BJ (cell line): ENCODE measurements around the gene MRPS34. TPM values are rescaled to one million over a fixed set of nuclear protein-coding genes. Genes with fewer than 3 reads are reported as not detected.

Experiments
- CTCF ChIA-PET: fragments of 350-600 bp; formaldehyde crosslinking; extraction: SDS; loops from one replicate; lab custom pipeline; 2021; ENCODE audit warnings: antibody characterized with exemption, inconsistent platforms; lab: Yijun Ruan, JAX
- POLR2A ChIA-PET: fragments of 300-600 bp; sonication (Branson Sonifier 250); formaldehyde crosslinking; extraction: SDS; loops from one replicate; lab custom pipeline; 2021; ENCODE audit warnings: antibody characterized with exemption; lab: Charles Lee
- DNase-seq: peaks from one replicate; pipeline ENCODE4 v3.0.0-alpha.2; 2011; ENCODE audit warnings: low read depth
- H3K27me3 ChIP-seq: 2 replicates; pipeline ENCODE4 v1.6.0; 2011; ENCODE audit warnings: low read length; ENCODE audit not compliant: control insufficient read depth, insufficient read depth
- H3K36me3 ChIP-seq: 2 replicates; pipeline ENCODE4 v1.5.1; 2011; ENCODE audit warnings: low read length; ENCODE audit not compliant: control insufficient read depth, insufficient read depth
- H3K4me3 ChIP-seq: 2 replicates; pipeline ENCODE4 v1.5.1; 2011; ENCODE audit warnings: low read depth, mild to moderate bottlenecking, control low read depth, low read length
- polyA plus RNA-seq: library from polyadenylated mRNA; depleted of rRNA; stranded (reverse); fragments of >200 nt; gene quantifications from 2 replicates; pipeline ENCODE4 v1.2.3, GENCODE V29; 2011
- TF ChIP-seq, protein P1 (sequence below): IDR thresholded peaks from 2 replicates; pipeline ENCODE4 v1.5.1; 2011; ENCODE audit warnings: low read depth, mild to moderate bottlenecking, control low read depth, inconsistent platforms, low read length, moderate library complexity; ENCODE audit not compliant: insufficient read depth

MRPS34 gene
- polyA plus RNA-seq, 1 experiment, result 69.6 TPM

DNA sequence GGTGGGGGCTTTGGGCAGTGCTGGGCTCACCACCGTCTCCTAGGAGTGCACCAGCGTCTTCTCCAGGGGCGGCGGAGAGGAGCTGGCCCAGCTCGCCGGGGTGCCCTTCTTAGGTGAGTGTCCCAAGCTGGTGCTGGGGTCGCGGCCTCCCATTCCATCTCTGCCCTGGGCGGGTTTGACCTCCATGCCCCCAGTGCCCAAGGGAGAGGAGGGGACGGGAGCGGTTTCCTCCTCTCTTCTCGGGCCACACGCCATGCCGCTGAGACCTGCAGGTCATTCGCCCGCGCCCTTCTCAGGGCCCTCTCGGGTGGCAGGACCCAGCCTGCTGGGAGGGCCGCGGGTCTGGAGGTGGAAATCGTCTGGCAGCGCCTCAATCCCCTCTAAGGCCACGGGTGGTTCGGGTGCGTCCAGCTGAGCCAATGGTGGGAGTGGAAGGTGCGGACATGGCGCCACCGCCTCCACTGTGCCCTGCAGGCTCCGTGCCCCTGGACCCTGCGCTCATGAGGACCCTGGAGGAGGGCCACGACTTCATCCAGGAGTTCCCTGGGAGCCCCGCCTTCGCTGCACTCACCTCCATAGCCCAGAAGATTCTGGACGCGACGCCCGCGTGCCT is 15.3 kb upstream of the MRPS34 start:
- Histone ChIP-seq H3K4me3 (no peak overlapping the region), H3K36me3 (peaks cover 14% of the 10 kb centered on the region), H3K27me3 (no peaks in the 10 kb centered on the region)
- ChIA-PET CTCF (interaction anchor here (0.6 kb wide), 1 partner anchor 23 kb away, joined by 3 read pairs; no protein-coding TSS in a partner anchor), POLR2A (no interaction called here)
- no peak for DNase-seq
- TF ChIP-seq, protein P1, sequence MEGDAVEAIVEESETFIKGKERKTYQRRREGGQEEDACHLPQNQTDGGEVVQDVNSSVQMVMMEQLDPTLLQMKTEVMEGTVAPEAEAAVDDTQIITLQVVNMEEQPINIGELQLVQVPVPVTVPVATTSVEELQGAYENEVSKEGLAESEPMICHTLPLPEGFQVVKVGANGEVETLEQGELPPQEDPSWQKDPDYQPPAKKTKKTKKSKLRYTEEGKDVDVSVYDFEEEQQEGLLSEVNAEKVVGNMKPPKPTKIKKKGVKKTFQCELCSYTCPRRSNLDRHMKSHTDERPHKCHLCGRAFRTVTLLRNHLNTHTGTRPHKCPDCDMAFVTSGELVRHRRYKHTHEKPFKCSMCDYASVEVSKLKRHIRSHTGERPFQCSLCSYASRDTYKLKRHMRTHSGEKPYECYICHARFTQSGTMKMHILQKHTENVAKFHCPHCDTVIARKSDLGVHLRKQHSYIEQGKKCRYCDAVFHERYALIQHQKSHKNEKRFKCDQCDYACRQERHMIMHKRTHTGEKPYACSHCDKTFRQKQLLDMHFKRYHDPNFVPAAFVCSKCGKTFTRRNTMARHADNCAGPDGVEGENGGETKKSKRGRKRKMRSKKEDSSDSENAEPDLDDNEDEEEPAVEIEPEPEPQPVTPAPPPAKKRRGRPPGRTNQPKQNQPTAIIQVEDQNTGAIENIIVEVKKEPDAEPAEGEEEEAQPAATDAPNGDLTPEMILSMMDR, result no peak

DNA sequence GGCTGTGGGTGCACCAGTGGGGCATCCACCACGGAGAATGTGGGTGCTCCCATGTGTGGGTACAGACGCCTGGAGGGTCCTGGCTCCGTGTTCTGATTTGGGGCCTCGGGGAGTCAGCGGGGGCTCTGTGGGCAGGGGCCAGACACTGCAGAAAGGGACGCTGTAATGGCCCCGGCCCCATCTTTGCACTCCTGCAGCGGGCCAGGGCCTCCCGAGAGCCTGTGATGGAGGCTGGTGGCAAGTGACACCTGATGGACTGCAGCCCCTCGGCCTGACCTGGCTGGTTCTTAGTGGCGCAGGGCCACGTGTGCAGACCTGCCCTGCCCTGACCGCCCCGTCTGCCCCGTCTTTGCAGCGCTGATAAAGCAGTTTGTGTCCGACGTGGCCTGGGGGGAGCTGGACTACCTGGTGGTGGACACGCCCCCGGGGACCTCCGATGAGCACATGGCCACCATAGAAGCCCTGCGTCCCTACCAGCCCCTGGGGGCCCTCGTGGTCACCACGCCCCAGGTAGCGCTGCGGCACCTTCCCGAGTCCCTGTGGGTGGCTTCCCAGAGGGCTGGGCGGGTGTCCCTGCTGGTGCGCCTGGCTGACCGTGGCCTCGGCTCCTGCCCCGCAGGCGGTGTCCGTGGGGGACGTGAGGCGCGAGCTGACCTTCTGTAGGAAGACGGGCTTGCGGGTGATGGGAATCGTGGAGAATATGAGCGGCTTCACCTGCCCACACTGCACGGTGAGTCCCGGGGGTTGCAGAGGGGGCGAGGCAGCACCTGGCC is 14.6 kb upstream of the MRPS34 start:
- Histone ChIP-seq H3K27me3 (no peaks in the 10 kb centered on the region), H3K36me3 (peaks cover 14% of the 10 kb centered on the region), H3K4me3 (no peak overlapping the region)
- CTCF ChIA-PET, result interaction anchor here (0.6 kb wide), 1 partner anchor 24 kb away, joined by 3 read pairs; no protein-coding TSS in a partner anchor
- TF ChIP-seq, protein P1, result no peak
- POLR2A ChIA-PET, result no interaction called here
- DNase-seq, result no peak

DNA sequence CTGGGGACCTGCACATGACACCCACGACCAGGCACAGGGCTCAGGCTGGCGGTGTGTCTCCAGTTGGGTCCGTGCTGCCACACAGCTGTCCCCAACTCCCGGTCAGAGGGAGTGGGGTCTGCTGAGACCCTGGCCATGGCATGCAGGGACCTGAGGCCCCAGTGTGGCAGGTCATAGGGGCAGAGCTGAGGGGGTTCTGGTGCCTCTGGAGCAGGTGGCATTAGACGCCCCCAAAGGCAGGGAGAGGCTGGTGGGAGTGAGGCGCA is 14.1 kb upstream of the MRPS34 start:
- no peak overlapping the region for H3K4me3 ChIP-seq
- TF ChIP-seq, protein P1, result no peak
- DNase-seq, result no peak
- ChIA-PET POLR2A (no interaction called here), CTCF (no interaction called here)
- H3K27me3 ChIP-seq, result no peaks in the 10 kb centered on the region
- H3K36me3 ChIP-seq, result peaks cover 14% of the 10 kb centered on the region

DNA sequence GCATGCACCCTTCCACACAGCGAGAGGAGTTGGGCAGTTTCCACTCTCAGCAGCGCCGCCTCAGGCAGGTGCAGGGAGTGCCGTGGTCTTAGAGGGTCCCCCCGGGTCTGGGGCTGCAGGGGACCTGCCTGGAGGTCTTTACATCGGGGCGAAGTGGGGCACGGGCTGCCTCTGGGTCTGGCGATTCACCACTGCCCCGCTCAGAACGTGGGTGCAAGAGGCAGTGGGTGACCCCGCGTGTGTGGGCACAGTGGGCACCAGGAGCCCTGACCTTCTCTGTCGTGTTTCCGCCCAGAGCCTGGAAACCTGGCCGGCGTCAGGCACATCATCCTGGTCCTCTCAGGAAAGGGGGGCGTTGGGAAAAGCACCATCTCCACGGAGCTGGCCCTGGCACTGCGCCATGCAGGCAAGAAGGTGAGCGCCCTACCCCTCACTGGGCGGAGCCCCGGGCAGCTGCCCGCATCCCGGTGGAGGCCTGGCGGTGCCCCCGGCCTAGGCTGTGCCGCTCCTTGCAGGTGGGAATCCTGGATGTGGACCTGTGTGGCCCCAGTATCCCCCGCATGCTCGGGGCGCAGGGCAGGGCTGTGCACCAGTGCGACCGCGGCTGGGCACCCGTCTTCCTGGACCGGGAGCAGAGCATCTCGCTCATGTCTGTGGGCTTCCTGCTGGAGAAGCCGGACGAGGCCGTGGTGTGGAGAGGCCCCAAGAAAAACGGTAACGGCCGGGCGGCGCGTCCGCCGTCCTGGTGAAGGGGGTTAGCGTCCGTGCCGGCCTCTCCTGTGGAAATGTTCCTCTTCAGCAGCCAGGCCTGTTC is 13.5 kb upstream of the MRPS34 start:
- ChIA-PET POLR2A (no interaction called here), CTCF (no interaction called here)

DNA sequence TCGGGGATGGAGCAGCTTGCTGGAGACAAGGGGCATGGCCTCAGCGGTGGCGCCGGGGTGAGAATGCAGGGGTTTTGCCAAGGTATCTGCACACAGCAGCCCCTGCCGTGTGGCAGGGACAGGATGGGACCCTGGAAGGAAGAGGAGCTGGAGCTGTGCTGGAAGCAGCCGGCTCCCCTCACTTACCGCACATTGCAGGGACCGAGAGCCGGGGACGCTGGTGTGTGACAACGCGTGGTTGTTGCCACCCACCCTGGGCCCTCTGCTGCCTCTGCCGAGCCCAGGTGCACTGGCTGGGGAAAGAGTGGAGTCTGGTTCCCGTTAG is 12.9 kb upstream of the MRPS34 start:
- POLR2A ChIA-PET, result no interaction called here
- Histone ChIP-seq H3K36me3 (peaks cover 17% of the 10 kb centered on the region), H3K4me3 (no peak overlapping the region), H3K27me3 (no peaks in the 10 kb centered on the region)
- TF ChIP-seq, protein P1, result no peak
- DNase-seq, result no peak
- CTCF ChIA-PET, result no interaction called here

More for the DNA sequence above, 13.5 kb upstream of the MRPS34 start:
- H3K36me3 ChIP-seq, result peaks cover 14% of the 10 kb centered on the region
- no peaks in the 10 kb centered on the region for H3K27me3 ChIP-seq
- H3K4me3 ChIP-seq, result no peak overlapping the region
- DNase-seq, result no peak
- TF ChIP-seq, protein P1, result no peak
